Calu3 (cell line): Measurements from ENCODE around the gene CTXND1. TPM values are rescaled to one million over a fixed set of nuclear protein-coding genes. Genes with fewer than 3 reads are reported as not detected.

Experiments used
- BruUV-seq: library from RNA; stranded (reverse); fragments of 400-500 nt; replicated peaks from 2 replicates; lab custom pipeline; 2021; lab: Mats Ljungman, UMichigan
- CTCF ChIA-PET: fragments of 300-600 bp; sonication (Branson Sonifier 250); formaldehyde crosslinking; loops from one replicate; lab custom pipeline; 2022; ENCODE audit warnings: antibody characterized with exemption; lab: Charles Lee
- DNase-seq: peaks from one replicate; pipeline ENCODE4 v3.0.0; 2022
- H3K27ac Mint-ChIP-seq: one replicate; pipeline ENCODE4 v1.8.0; 2022; ENCODE audit warnings: mixed read lengths; ENCODE audit not compliant: unreplicated experiment
- H3K27me3 Mint-ChIP-seq: one replicate; pipeline ENCODE4 v1.8.0; 2022; ENCODE audit warnings: mixed read lengths; ENCODE audit not compliant: unreplicated experiment
- H3K36me3 Mint-ChIP-seq: one replicate; pipeline ENCODE4 v1.8.0; 2022; ENCODE audit warnings: mild to moderate bottlenecking, moderate library complexity, mixed read lengths; ENCODE audit not compliant: insufficient read depth, unreplicated experiment
- H3K4me1 Mint-ChIP-seq: one replicate; pipeline ENCODE4 v1.8.0; 2022; ENCODE audit warnings: mild to moderate bottlenecking, low read depth, mixed read lengths; ENCODE audit not compliant: unreplicated experiment
- H3K4me3 Mint-ChIP-seq: one replicate; pipeline ENCODE4 v1.8.0; 2022; ENCODE audit warnings: mild to moderate bottlenecking, low read depth, moderate library complexity, mixed read lengths; ENCODE audit not compliant: unreplicated experiment
- H3K9me3 Mint-ChIP-seq: one replicate; pipeline ENCODE4 v1.8.0; 2022; ENCODE audit warnings: low read depth, mixed read lengths; ENCODE audit not compliant: unreplicated experiment
- CTCF ChIP-seq: fragments of 200-600 bp; IDR thresholded peaks from one replicate; pipeline ENCODE4 v1.8.0; 2022; ENCODE audit warnings: antibody characterized with exemption; ENCODE audit not compliant: unreplicated experiment
- intact Hi-C: fragments of 100-400 bp; cut with micrococcal nuclease; formaldehyde crosslinking; loops from one replicate; pipeline ENCODE4 v1.10.0; 2022; ENCODE audit not compliant: unreplicated experiment
- total RNA-seq: library from RNA; stranded (reverse); gene quantifications from 2 replicates; pipeline ENCODE4 v1.2.3, GENCODE V29; 2022

The CTXND1 gene
- total RNA-seq, 1 experiment from 2014 or later = not detected

- Mint-ChIP-seq H3K4me1 (no peaks in the 10 kb centered on the region), H3K9me3 (no peaks in the 10 kb centered on the region), H3K27me3 (no peaks in the 10 kb centered on the region), H3K27ac (no peak overlapping the region), H3K36me3 (no peaks in the 10 kb centered on the region), H3K4me3 (no peak overlapping the region)
- CTCF ChIA-PET = interaction anchor here (0.9 to 1.3 kb wide), 7 partner anchors 10 to 983 kb away, joined by 3 to 8 read pairs (median 4); partner anchors contain the start of gene MTHFS
- BruUV-seq = no TSS peak
- intact Hi-C loops = loop anchor here (1.0 to 10.0 kb wide), 4 partner anchors 278 to 828 kb away; partner anchors contain the start of gene MTHFS
- DNase-seq = peak; percentile 87
- peak; percentile 92 for TF ChIP-seq CTCF
These were observed 78.8 kb downstream of the CTXND1 start for GRCh38 chr15:80173022-80173759.

GRCh38 chr15:80172401-80172800 is 79.6 kb downstream of the CTXND1 start:
- BruUV-seq = no TSS peak
- Mint-ChIP-seq H3K9me3 (no peaks in the 10 kb centered on the region), H3K27me3 (no peaks in the 10 kb centered on the region), H3K36me3 (no peaks in the 10 kb centered on the region), H3K4me1 (no peaks in the 10 kb centered on the region), H3K4me3 (no peak overlapping the region), H3K27ac (no peak overlapping the region)
- TF ChIP-seq CTCF = no peak
- no peak for DNase-seq
- CTCF ChIA-PET = interaction anchor here (0.6 to 1.3 kb wide), 5 partner anchors 9 to 983 kb away, joined by 3 to 6 read pairs (median 4); partner anchors contain the start of gene FAH
- intact Hi-C loops = loop anchor here (2.0 to 10.0 kb wide), 3 partner anchors 278 to 828 kb away; partner anchors contain the start of gene MTHFS

DNA sequence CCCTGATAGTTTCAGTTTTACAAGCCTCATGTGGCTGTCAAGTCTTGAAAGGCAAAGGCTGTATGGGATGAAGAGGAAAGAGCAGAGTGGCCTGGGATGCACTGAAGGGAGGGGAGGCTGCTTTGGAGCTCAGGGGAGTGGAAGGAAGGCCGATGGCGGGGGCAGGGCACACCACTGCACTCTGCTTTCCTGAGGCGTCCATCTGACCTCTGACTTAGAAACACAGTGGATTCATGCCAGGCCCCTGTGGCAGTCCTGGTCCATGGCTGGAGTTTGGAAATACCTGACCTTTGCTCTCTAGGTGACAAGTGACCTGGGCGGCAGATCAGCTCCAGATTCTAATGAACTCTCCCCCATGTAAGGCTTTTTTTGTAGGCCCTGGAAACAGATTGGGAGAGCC is 80.2 kb downstream of the CTXND1 start:
- no peak for TF ChIP-seq CTCF
- intact Hi-C loops = loop anchor here (2.0 to 10.0 kb wide), 3 partner anchors 277 to 827 kb away; partner anchors contain the start of gene MTHFS
- no peak overlapping the region for H3K4me3 Mint-ChIP-seq
- H3K27ac Mint-ChIP-seq = no peak overlapping the region
- DNase-seq = no peak
- H3K27me3 Mint-ChIP-seq = no peaks in the 10 kb centered on the region
- no peaks in the 10 kb centered on the region for H3K9me3 Mint-ChIP-seq
- no peaks in the 10 kb centered on the region for H3K4me1 Mint-ChIP-seq
- no peaks in the 10 kb centered on the region for H3K36me3 Mint-ChIP-seq
- BruUV-seq = no TSS peak
- CTCF ChIA-PET = interaction anchor here (1.2 kb wide), 1 partner anchor 19 kb away, joined by 3 read pairs; the partner anchor contains the start of gene FAH

DNA sequence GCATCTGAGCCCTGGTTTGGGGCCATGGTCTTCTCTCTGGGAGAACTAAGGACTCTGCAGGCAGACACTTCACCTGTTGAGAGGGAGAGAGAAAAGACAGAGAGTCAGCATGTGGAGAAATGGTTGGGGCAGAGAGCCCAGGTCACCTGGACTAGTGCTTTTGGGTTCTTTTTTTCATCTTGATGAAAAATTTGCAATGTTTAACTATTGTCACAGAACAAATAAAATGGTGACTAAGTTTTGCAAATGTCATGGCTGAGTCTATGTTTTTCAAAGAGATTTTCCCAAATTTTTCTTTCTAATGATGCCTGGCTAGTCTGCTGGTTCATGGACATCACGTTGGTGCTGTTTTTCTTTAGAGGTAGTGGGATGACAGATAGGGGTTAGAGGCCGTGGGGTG is 81.4 kb downstream of the CTXND1 start:
- no peaks in the 10 kb centered on the region for H3K27me3 Mint-ChIP-seq
- no peak overlapping the region for H3K4me3 Mint-ChIP-seq
- no peak for DNase-seq
- intact Hi-C loops = loop anchor here (10.0 kb wide), 2 partner anchors 276 to 826 kb away; partner anchors contain the start of gene MTHFS
- no TSS peak for BruUV-seq
- no peak for TF ChIP-seq CTCF
- H3K27ac Mint-ChIP-seq = no peak overlapping the region
- CTCF ChIA-PET = no interaction called here
- no peaks in the 10 kb centered on the region for H3K4me1 Mint-ChIP-seq
- no peaks in the 10 kb centered on the region for H3K9me3 Mint-ChIP-seq
- no peaks in the 10 kb centered on the region for H3K36me3 Mint-ChIP-seq
